IMR-90 (cell line): Measurements from ENCODE around the gene ZNF592. TPM values are rescaled to one million over a fixed set of nuclear protein-coding genes. Genes with fewer than 3 reads are reported as not detected.

Source experiments
- ATAC-seq: fragments of 200-7000 bp; cut with Tn5 transposase; 2 replicates; pipeline ENCODE4 v1.9.1; 2020; ENCODE audit warnings: low read depth, mild to moderate bottlenecking, moderate library complexity
- BruUV-seq: library from RNA; stranded (reverse); fragments of 400-500 nt; replicated peaks from 2 replicates; lab custom pipeline; 2021; lab: Mats Ljungman, UMichigan
- CTCF ChIA-PET: fragments of 300-600 bp; formaldehyde crosslinking; extraction: SDS; loops from one replicate; lab custom pipeline; 2021; ENCODE audit warnings: antibody characterized with exemption; lab: Yijun Ruan, JAX
- POLR2A ChIA-PET: fragments of 300-600 bp; sonication (Branson Sonifier 250); formaldehyde crosslinking; loops from one replicate; lab custom pipeline; 2022; ENCODE audit warnings: antibody characterized with exemption; ENCODE audit not compliant: unreplicated experiment; lab: Charles Lee
- DNase-seq: peaks from one replicate; pipeline ENCODE4 v3.0.0; 2013
- H2AFZ ChIP-seq: replicated peaks from 2 replicates; pipeline ENCODE3; 2013; ENCODE audit warnings: low read length, mild to moderate bottlenecking; ENCODE audit not compliant: poor library complexity
- H2AK5ac ChIP-seq: 2 replicates; pipeline ENCODE4 v1.6.1; 2013; ENCODE audit warnings: low read depth, low read length, inconsistent platforms
- H2AK9ac ChIP-seq: replicated peaks from 2 replicates; pipeline ENCODE3; 2013; ENCODE audit warnings: mild to moderate bottlenecking, low read depth, low read length, moderate library complexity; ENCODE audit not compliant: poor library complexity
- H2BK120ac ChIP-seq: 2 replicates; pipeline ENCODE4 v1.6.1; 2013; ENCODE audit warnings: low read depth, low read length, inconsistent platforms
- H2BK15ac ChIP-seq: 3 replicates; pipeline ENCODE4 v1.6.1; 2013; ENCODE audit warnings: low read depth, low read length, inconsistent platforms
- H2BK20ac ChIP-seq: 2 replicates; pipeline ENCODE4 v1.6.1; 2013; ENCODE audit warnings: low read depth, mild to moderate bottlenecking, inconsistent platforms, low read length, moderate library complexity
- H2BK5ac ChIP-seq: 2 replicates; pipeline ENCODE4 v1.6.1; 2013; ENCODE audit warnings: mild to moderate bottlenecking, low read depth, low read length, inconsistent platforms; ENCODE audit not compliant: poor library complexity, severe bottlenecking
- H3K14ac ChIP-seq: replicated peaks from 2 replicates; pipeline ENCODE4 v1.6.1; 2013; ENCODE audit warnings: low read depth, low read length, inconsistent platforms
- H3K18ac ChIP-seq: 2 replicates; pipeline ENCODE4 v1.6.1; 2013; ENCODE audit warnings: low read depth, low read length, control low read depth
- H3K23ac ChIP-seq: 2 replicates; pipeline ENCODE4 v1.6.1; 2013; ENCODE audit warnings: low read depth, low read length, inconsistent platforms
- H3K27ac ChIP-seq: 2 replicates; pipeline ENCODE4 v1.5.1; 2013; ENCODE audit warnings: mild to moderate bottlenecking, control low read depth, low read length; ENCODE audit not compliant: insufficient read depth
- H3K27me3 ChIP-seq: 2 replicates; pipeline ENCODE4 v1.6.1; 2013; ENCODE audit warnings: low read length; ENCODE audit not compliant: control insufficient read depth, insufficient read depth
- H3K36me3 ChIP-seq: 2 replicates; pipeline ENCODE4 v1.6.1; 2013; ENCODE audit warnings: low read length, mixed read lengths; ENCODE audit not compliant: control insufficient read depth, insufficient read depth
- H3K4ac ChIP-seq: 2 replicates; pipeline ENCODE4 v1.6.1; 2013; ENCODE audit warnings: low read depth, low read length, inconsistent platforms
- H3K4me1 ChIP-seq: 2 replicates; pipeline ENCODE4 v1.6.1; 2013; ENCODE audit warnings: low read length, mixed read lengths; ENCODE audit not compliant: control insufficient read depth, insufficient read depth
- H3K4me2 ChIP-seq: 2 replicates; pipeline ENCODE4 v1.6.1; 2013; ENCODE audit warnings: low read depth, mild to moderate bottlenecking, control low read depth, low read length, moderate library complexity
- H3K4me3 ChIP-seq: 2 replicates; pipeline ENCODE4 v1.5.1; 2013; ENCODE audit warnings: low read depth, mild to moderate bottlenecking, control low read depth, low read length, moderate library complexity; ENCODE audit not compliant: insufficient read depth
- H3K56ac ChIP-seq: 2 replicates; pipeline ENCODE4 v1.6.1; 2013; ENCODE audit warnings: low read length, inconsistent platforms; ENCODE audit not compliant: insufficient read depth; ENCODE audit errors: extremely low read depth
- H3K79me1 ChIP-seq, 2 experiments: 2 replicates each; pipeline ENCODE4 v1.6.1; 2013; ENCODE audit warnings: low read length in 2 of 2, inconsistent platforms in 1 of 2, low read depth in 1 of 2
- H3K9ac ChIP-seq: 2 replicates; pipeline ENCODE4 v1.6.1; 2013; ENCODE audit warnings: low read depth, low read length, control low read depth
- H3K9me1 ChIP-seq: 2 replicates; pipeline ENCODE4 v1.6.1; 2013; ENCODE audit warnings: low read length, inconsistent platforms; ENCODE audit not compliant: insufficient read depth
- H3K9me3 ChIP-seq: 2 replicates; pipeline ENCODE4 v1.6.1; 2013; ENCODE audit warnings: low read length; ENCODE audit not compliant: control insufficient read depth, insufficient read depth
- H4K20me1 ChIP-seq: 2 replicates; pipeline ENCODE4 v1.6.1; 2013; ENCODE audit warnings: low read length, inconsistent platforms; ENCODE audit not compliant: insufficient read depth
- H4K5ac ChIP-seq: 2 replicates; pipeline ENCODE4 v1.6.1; 2013; ENCODE audit warnings: mild to moderate bottlenecking, low read depth, low read length, control low read depth
- H4K8ac ChIP-seq, 2 experiments: 2 replicates each; pipeline ENCODE4 v1.6.1; 2013; ENCODE audit warnings: low read depth in 2 of 2, low read length in 2 of 2, control low read depth in 1 of 2, inconsistent platforms in 1 of 2
- H4K91ac ChIP-seq: 2 replicates; pipeline ENCODE4 v1.6.1; 2013; ENCODE audit warnings: low read depth, low read length, inconsistent platforms; ENCODE audit not compliant: insufficient read depth
- BHLHE40 ChIP-seq: fragments of 150-350 bp; IDR thresholded peaks from 2 replicates; pipeline ENCODE4 v1.6.1; 2016; ENCODE audit warnings: mild to moderate bottlenecking, low read depth, low read length
- CEBPB ChIP-seq: IDR thresholded peaks from 2 replicates; pipeline ENCODE4 v1.6.1; 2012; ENCODE audit warnings: low read depth, low read length, improper control_type of control experiment
- CHD1 ChIP-seq: IDR thresholded peaks from 2 replicates; pipeline ENCODE4 v1.6.1; 2012; ENCODE audit warnings: low read depth, low read length, improper control_type of control experiment
- FOS ChIP-seq: fragments of 150-350 bp; IDR thresholded peaks from 2 replicates; pipeline ENCODE4 v1.6.1; 2016; ENCODE audit warnings: low read depth, low read length
- MAFK ChIP-seq: IDR thresholded peaks from 2 replicates; pipeline ENCODE4 v1.6.1; 2012; ENCODE audit warnings: low read depth, low read length, improper control_type of control experiment
- RAD21 ChIP-seq: IDR thresholded peaks from 2 replicates; pipeline ENCODE4 v1.6.1; 2012; ENCODE audit warnings: low read length, improper control_type of control experiment
- RFX5 ChIP-seq: IDR thresholded peaks from 2 replicates; pipeline ENCODE4 v1.8.0; 2012; ENCODE audit warnings: low read depth, mild to moderate bottlenecking, low read length, moderate library complexity
- SMC3 ChIP-seq: fragments of 150-350 bp; IDR thresholded peaks from 2 replicates; pipeline ENCODE4 v1.6.1; 2016; ENCODE audit warnings: low read depth, mild to moderate bottlenecking, antibody characterized with exemption, low read length, moderate library complexity
- WGBS, 2 experiments: methylation state at CpG; one replicate each; pipeline versions ENCODE4 v1.1.5 to v1.1.7; 2013; ENCODE audit warnings: missing lambda C conversion rate in 2 of 2; ENCODE audit not compliant: insufficient read length in 1 of 2; ENCODE audit errors: extremely low coverage in 2 of 2; 5-methylcytosine and 5-hydroxymethylcytosine counted together
- dilution Hi-C: fragments of 300-500 bp; cut with HindIII; formaldehyde crosslinking; loops from one replicate; pipeline ENCODE4 v1.14.3; 2018; ENCODE audit warnings: low sequenced_read_pairs; ENCODE audit not compliant: unreplicated experiment
- in situ Hi-C: fragments of 300-500 bp; cut with MboI; formaldehyde crosslinking; loops from 3 replicates; pipeline ENCODE4 v1.14.3; 2019; ENCODE audit warnings: low sequenced_read_pairs, inconsistent platforms, mixed read lengths
- intact Hi-C: fragments of 100-400 bp; cut with micrococcal nuclease; formaldehyde crosslinking; loops from 2 replicates; pipeline ENCODE4 v1.10.0; 2022
- polyA plus RNA-seq, 3 experiments: library from polyadenylated mRNA; depleted of rRNA; stranded (reverse); fragments of >200 nt; gene quantifications; 2 replicates each; pipeline ENCODE4 v1.2.3, GENCODE V29; 2012; ENCODE audit warnings: low replicate concordance in 1 of 3
- total RNA-seq: library from RNA; depleted of rRNA; stranded (reverse); fragments of >200 nt; gene quantifications from 2 replicates; pipeline ENCODE4 v1.2.3, GENCODE V29; 2012
- TF ChIP-seq, protein P1 (sequence below): fragments of 150-350 bp; IDR thresholded peaks from 2 replicates; pipeline ENCODE4 v1.6.1; 2017; ENCODE audit warnings: mild to moderate bottlenecking, antibody characterized with exemption, low read length, low read depth

ZNF592 gene
- total and polyA plus RNA-seq, 2 of the 4 experiments (the other 2 are of a cell fraction), result 4.3 to 10.2 TPM

DNA sequence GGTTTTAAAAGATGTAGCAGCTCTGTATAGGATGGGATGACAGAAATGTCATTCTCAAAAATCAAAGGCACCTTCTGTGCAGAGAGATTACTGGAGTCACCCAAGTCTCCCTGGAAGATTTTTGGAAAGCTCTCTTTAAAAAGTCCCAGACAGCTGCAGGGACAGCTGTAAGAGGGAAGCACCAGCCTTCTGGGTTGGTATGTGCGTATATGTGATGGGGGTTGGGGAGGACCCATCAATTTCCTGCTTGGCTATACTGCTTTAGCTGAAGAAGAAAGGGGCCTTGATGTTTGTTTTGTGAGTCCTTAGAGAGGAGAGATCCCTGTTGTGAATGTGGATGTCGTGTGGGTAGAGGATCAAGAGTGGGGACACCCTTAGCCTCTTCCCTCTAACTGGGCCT is 27.0 kb upstream of the ZNF592 start:
- no peak overlapping the region for H3K4me3 ChIP-seq
- H3K14ac ChIP-seq, result no peak overlapping the region
- DNase-seq (no peak), ATAC-seq (no peak)
- in situ Hi-C loops (no loop called here), intact Hi-C loops (no loop called here), dilution Hi-C loops (no loop called here)
- no peak overlapping the region for H2BK20ac ChIP-seq
- no peaks in the 10 kb centered on the region for H3K36me3 ChIP-seq
- no peak overlapping the region for H2AK9ac ChIP-seq
- no peak overlapping the region for H3K4me2 ChIP-seq
- H2AK5ac ChIP-seq, result no peak overlapping the region
- H4K5ac ChIP-seq, result no peak overlapping the region
- no peak overlapping the region for H2BK15ac ChIP-seq
- no peak overlapping the region for H3K4ac ChIP-seq
- no peak overlapping the region for H3K9ac ChIP-seq
- 56% methylated on average over 1 of the region's 2 CpGs; no CpG with 5 or more reads in 1 of the 2 experiments for WGBS, 2 experiments
- H3K27me3 ChIP-seq, result no peaks in the 10 kb centered on the region
- H3K9me3 ChIP-seq, result no peaks in the 10 kb centered on the region
- H3K79me1 ChIP-seq, result peaks cover 4 to 6% of the 10 kb centered on the region in 2 experiments
- ChIA-PET POLR2A (no interaction called here), CTCF (no interaction called here)
- no peak overlapping the region for H2BK5ac ChIP-seq
- H3K56ac ChIP-seq, result no peak overlapping the region
- no TSS peak for BruUV-seq
- H2BK120ac ChIP-seq, result no peak overlapping the region
- no peak overlapping the region for H3K18ac ChIP-seq
- H4K91ac ChIP-seq, result no peak overlapping the region
- no peak overlapping the region for H4K8ac ChIP-seq
- H3K9me1 ChIP-seq, result 0 out of 2 replicates have a peak, but pooled peaks cover 6% of the 10 kb centered on the region
- peaks cover 4% of the 10 kb centered on the region; the same call in 1 of the 2 replicates for H3K4me1 ChIP-seq
- H2AFZ ChIP-seq, result no peak overlapping the region
- TF ChIP-seq RAD21 (no peak), SMC3 (no peak), MAFK (no peak), FOS (no peak), CEBPB (no peak), RFX5 (no peak), BHLHE40 (no peak), CHD1 (no peak)
- TF ChIP-seq, protein P1, sequence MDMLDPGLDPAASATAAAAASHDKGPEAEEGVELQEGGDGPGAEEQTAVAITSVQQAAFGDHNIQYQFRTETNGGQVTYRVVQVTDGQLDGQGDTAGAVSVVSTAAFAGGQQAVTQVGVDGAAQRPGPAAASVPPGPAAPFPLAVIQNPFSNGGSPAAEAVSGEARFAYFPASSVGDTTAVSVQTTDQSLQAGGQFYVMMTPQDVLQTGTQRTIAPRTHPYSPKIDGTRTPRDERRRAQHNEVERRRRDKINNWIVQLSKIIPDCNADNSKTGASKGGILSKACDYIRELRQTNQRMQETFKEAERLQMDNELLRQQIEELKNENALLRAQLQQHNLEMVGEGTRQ, result no peak
- no peaks in the 10 kb centered on the region for H4K20me1 ChIP-seq
- no peak overlapping the region for H3K23ac ChIP-seq
- no peak overlapping the region for H3K27ac ChIP-seq
